Renal cortical epithelial cell (primary cell): Measurements from ENCODE around the gene NDUFS8. TPM values are rescaled to one million over a fixed set of nuclear protein-coding genes. Genes with fewer than 3 reads are reported as not detected.

Source experiments
- DNase-seq: peaks from one replicate; pipeline ENCODE4 v3.0.0-alpha.2; 2011; ENCODE audit warnings: low read depth
- total RNA-seq: library from RNA; depleted of rRNA; stranded (reverse); fragments of >200 nt; gene quantifications from 2 replicates; pipeline ENCODE4 v1.2.3, GENCODE V29; 2014

The NDUFS8 gene
- total RNA-seq, 1 donor from 2014 or later = 106 TPM

GRCh38 chr11:68049509-68050370 is 19.3 kb downstream of the NDUFS8 start:
- DNase-seq = no peak

- DNase-seq = no peak
These were observed 19.9 kb downstream of the NDUFS8 start for GRCh38 chr11:68050371-68050841.

GRCh38 chr11:68051191-68052136 is 21.0 kb downstream of the NDUFS8 start:
- DNase-seq = no peak

- DNase-seq = no peak
These were observed 21.8 kb downstream of the NDUFS8 start for GRCh38 chr11:68052137-68052873.

- no peak for DNase-seq
These were observed 22.6 kb downstream of the NDUFS8 start for GRCh38 chr11:68053117-68053516.

- DNase-seq = no peak
These were observed 23.7 kb downstream of the NDUFS8 start for GRCh38 chr11:68053981-68054812.

- DNase-seq = no peak
These were observed 26.1 kb downstream of the NDUFS8 start for GRCh38 chr11:68056317-68057285.

- no peak for DNase-seq
These were observed 27.3 kb downstream of the NDUFS8 start for GRCh38 chr11:68057807-68058206.

- no peak for DNase-seq
These were observed 31.0 kb downstream of the NDUFS8 start for GRCh38 chr11:68061508-68061907.

- no peak for DNase-seq
These were observed 34.4 kb downstream of the NDUFS8 start for GRCh38 chr11:68064926-68065325.

GRCh38 chr11:68065841-68066240 is 35.4 kb downstream of the NDUFS8 start:
- DNase-seq = no peak

GRCh38 chr11:68066742-68067141 is 36.3 kb downstream of the NDUFS8 start:
- no peak for DNase-seq

- no peak for DNase-seq
These were observed 37.5 kb downstream of the NDUFS8 start for GRCh38 chr11:68067991-68068390.

- DNase-seq = no peak
These were observed 41.0 kb downstream of the NDUFS8 start for GRCh38 chr11:68071281-68072048.

- no peak for DNase-seq
These were observed 44.3 kb downstream of the NDUFS8 start for GRCh38 chr11:68074584-68075352.

- no peak for DNase-seq
These were observed 46.0 kb downstream of the NDUFS8 start for GRCh38 chr11:68076371-68077042.
